Mononuclear cell (primary cell): ENCODE measurements around the gene CABS1. TPM values are rescaled to one million over a fixed set of nuclear protein-coding genes. Genes with fewer than 3 reads are reported as not detected.

Experiments
- H3K27me3 ChIP-seq: 2 replicates; pipeline ENCODE4 v1.6.0; 2011; ENCODE audit warnings: low read length, control low read depth; ENCODE audit not compliant: insufficient read depth
- H3K4me1 ChIP-seq: 2 replicates; pipeline ENCODE4 v1.5.1; 2011; ENCODE audit warnings: mild to moderate bottlenecking, low read length, control low read depth; ENCODE audit not compliant: insufficient read depth
- H3K4me3 ChIP-seq: 2 replicates; pipeline ENCODE4 v1.5.1; 2011; ENCODE audit warnings: mild to moderate bottlenecking, low read length, moderate library complexity
- H3K9me3 ChIP-seq: 2 replicates; pipeline ENCODE4 v1.5.1; 2011; ENCODE audit warnings: low read depth, mild to moderate bottlenecking, control low read depth, low read length
- total RNA-seq: library from RNA; depleted of rRNA; stranded (reverse); fragments of >200 nt; gene quantifications from one replicate; pipeline ENCODE4 v1.2.3, GENCODE V29; 2012

The CABS1 gene
- total RNA-seq, 1 donor: not detected

DNA sequence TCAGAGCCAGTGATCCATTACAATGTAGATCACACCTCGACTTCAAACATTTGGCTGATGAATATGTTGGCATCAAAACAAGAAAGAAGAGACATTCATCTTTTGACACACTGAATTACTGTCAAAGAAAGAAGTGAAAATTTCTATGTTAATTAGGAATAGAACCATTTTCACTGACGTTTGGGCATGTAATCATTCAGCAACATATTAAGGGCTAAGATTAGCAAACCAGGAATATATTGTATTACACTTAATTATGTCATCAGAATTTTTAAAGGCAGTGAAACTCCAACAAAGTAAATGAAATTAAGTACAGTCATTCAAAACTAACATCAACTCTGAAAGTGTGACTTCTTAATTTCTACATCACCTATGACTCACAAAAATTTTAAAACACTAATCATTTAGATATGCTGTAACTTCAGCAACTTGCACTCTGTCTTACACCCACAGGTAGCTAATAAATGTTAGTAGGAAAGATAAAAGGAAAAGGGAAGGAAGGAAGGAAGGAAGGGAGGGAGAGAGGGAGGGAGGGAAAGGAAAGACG, 24.4 kb downstream of the CABS1 start:
- H3K9me3 ChIP-seq: no peaks in the 10 kb centered on the region
- H3K4me3 ChIP-seq: no peak overlapping the region
- no peaks in the 10 kb centered on the region for H3K4me1 ChIP-seq
- no peaks in the 10 kb centered on the region for H3K27me3 ChIP-seq

DNA sequence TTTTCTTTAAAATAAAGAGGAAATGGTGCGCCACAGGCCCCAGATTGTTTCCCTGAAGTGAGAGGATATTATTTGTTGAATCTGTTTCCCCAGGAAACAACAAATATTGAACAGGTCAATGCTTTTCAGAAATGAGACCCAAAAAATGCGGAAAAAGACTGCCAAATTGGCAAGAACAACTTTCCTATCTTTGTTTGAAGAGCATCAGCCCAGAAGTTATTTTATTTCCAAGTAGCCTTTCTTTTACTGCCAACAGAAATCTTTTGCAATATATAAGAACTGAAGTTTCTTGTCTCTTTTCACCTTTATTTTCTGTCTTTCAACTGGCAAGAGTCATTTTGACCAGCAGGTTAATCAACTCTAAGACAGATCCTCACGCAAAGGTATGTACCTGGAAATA, 25.7 kb downstream of the CABS1 start, which contains the start of gene SMR3A:
Gene SMR3A (plus strand): TSS at position 301 of the 400 bp plus-strand sequence. CDS start 1,356 bp downstream, outside the sequence.
- no peaks in the 10 kb centered on the region for H3K27me3 ChIP-seq

DNA sequence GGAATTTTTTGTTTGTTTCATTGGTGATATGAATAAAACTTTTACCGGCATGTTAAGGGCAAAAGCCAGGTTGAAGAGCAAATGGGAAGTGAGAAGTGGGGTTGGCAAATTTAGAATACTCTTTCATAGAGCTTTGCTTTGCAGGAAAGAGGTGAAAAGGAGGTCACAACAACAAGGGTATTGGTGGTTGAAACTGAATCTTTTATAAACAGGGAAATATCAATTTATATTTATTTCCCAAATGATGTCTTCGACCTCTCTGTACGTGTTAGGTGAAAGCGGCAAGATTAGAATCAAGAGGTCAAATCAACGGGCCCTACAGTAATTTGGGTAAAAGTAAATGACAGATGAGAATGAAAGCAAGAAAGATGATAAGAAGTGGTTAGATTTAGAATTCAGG, 29.2 kb downstream of the CABS1 start:
- no peaks in the 10 kb centered on the region for H3K9me3 ChIP-seq
- no peak overlapping the region for H3K4me3 ChIP-seq
- no peaks in the 10 kb centered on the region for H3K27me3 ChIP-seq
- no peaks in the 10 kb centered on the region for H3K4me1 ChIP-seq

More for the DNA sequence above, 25.7 kb downstream of the CABS1 start, which contains the start of gene SMR3A:
- no peaks in the 10 kb centered on the region for H3K9me3 ChIP-seq
- H3K4me3 ChIP-seq: no peak within 1 kb of the TSS
- no peaks in the 10 kb centered on the region for H3K4me1 ChIP-seq

DNA sequence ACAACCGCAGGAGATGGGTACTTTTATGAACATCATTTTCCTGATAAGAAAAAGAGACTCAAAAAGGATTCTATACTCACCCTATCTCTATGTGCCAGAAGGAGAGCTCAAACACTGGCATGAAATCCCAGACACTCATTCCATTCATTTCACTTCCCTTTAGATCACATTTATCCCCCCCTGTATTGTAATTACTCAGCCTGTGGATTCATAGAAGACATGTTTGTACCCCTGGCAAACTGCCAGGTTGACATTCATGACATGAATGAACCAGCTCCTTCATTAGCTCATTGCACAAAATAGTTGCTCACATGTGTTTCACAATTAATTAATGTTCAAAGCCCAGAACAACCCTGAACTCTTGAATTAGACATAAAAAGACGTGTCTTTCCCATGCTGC, 30.7 kb downstream of the CABS1 start:
- Histone ChIP-seq H3K4me3 (no peak overlapping the region), H3K4me1 (no peaks in the 10 kb centered on the region), H3K9me3 (no peaks in the 10 kb centered on the region), H3K27me3 (no peaks in the 10 kb centered on the region)

DNA sequence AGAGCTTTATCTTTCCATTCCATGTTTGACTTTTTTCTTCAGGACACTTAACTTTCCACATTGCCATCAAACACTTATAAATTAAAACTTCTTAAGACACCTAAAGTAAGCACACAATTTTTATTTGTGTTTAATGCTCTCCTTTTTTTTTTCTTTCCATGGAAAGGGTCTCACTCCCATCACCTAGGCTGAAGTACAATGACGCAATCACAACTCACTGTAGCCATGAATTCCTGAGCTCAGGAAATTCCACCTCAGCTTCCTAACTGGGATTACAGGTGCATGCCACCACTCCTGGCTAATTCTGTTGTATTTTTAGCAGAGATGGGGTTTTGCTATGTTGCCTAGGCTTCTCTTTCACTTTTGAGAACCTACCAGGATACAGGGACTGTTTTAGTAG, 33.0 kb downstream of the CABS1 start:
- Histone ChIP-seq H3K4me1 (no peaks in the 10 kb centered on the region), H3K27me3 (no peaks in the 10 kb centered on the region), H3K9me3 (no peaks in the 10 kb centered on the region), H3K4me3 (no peak overlapping the region)

DNA sequence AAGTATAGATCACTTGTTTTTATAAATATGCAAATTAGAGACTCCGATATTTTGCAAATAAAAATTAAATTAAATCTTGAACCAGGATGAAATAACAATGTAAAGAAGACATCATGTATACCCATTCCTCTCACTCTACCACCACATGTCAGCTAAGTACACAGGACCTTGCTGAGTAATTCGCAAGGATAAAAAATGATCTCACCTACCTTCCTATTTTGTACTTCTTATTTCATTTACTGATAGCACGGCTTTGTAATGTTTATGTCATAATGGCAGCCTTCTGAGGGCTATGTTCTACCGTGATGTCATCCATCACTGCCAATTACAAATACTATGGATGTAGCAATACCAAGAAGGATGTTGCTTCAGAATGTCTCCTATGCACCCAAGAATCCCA, 37.2 kb downstream of the CABS1 start:
- H3K9me3 ChIP-seq: no peaks in the 10 kb centered on the region
- no peaks in the 10 kb centered on the region for H3K4me1 ChIP-seq
- H3K4me3 ChIP-seq: no peak overlapping the region
- H3K27me3 ChIP-seq: no peaks in the 10 kb centered on the region

DNA sequence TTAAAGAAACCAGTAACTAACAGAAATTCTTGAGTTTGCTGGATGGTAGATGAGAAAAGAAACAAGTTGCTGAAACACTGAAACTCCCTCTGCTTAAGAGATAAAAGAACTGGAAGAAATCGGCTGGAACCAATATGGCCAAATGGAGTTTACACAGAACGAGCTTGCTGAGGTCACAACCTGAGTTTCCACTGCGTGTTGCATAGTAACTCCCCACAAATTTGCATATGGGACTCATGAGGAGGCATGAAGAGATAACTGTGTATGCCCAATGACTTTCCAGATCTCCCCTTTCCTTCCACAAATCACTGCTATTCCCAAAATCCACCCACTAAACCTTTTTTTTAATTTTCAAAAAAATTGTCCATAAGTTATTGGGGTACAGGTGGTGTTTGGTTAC, 38.0 kb downstream of the CABS1 start:
- Histone ChIP-seq H3K9me3 (no peaks in the 10 kb centered on the region), H3K27me3 (no peaks in the 10 kb centered on the region), H3K4me1 (no peaks in the 10 kb centered on the region), H3K4me3 (no peak overlapping the region)

DNA sequence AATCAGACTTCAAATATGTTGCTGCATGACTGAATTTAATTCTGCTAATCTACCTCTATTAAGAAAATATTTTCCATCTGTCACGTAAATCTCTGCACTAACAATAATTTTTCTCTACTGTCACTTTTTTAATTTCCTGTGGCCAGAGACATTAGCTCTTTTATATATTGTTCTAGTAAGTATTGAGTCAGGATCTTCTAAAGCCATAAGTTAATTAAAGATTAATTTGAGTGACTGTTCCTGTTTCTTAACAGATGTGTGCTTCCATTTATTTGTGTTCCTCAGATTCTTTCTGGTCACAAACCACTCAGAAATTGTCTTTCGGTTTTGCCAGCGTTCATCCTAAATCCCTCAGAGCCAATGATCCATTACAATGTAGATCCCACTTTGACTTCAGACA, 45.8 kb downstream of the CABS1 start:
- no peaks in the 10 kb centered on the region for H3K9me3 ChIP-seq
- no peaks in the 10 kb centered on the region for H3K27me3 ChIP-seq
- no peak overlapping the region for H3K4me3 ChIP-seq
- H3K4me1 ChIP-seq: no peaks in the 10 kb centered on the region

DNA sequence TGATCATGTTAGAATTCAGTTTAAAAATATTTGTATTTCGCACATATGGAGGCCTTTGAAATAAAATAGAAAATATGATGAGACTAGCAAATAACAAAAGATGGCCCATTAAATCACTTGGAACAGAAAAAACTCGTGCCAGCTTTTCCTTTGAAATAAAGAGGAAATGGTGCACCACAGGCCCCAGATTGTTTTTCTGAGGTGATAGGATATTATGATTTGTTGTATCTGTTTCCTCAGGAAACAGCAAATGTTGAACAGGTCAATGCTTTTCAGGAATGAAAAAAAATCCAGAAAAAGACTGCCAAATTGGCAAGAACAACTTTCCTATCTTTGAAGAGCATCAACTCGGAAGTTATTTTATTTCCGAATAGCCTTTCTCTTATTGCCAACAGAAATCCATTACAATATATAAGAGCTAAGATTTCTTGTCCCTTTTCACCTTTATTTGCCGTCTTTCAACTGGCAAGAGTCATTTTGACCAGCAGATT, 48.0 kb downstream of the CABS1 start, which contains the start of gene SMR3B:
Gene SMR3B (plus strand): TSS at position 441 of the 491 bp plus-strand sequence. CDS start 1,380 bp downstream, outside the sequence.
- Histone ChIP-seq H3K4me1 (no peaks in the 10 kb centered on the region), H3K27me3 (no peaks in the 10 kb centered on the region), H3K4me3 (no peak within 1 kb of the TSS), H3K9me3 (no peaks in the 10 kb centered on the region)

Other genes with a start within 250 kb of the CABS1 start
- gene PRR27, start 180.7 kb upstream of the CABS1 start, total RNA-seq: not detected
- not detected for gene ODAM, start 139.3 kb upstream of the CABS1 start, total RNA-seq
- gene FDCSP, start 108.9 kb upstream of the CABS1 start, total RNA-seq: not detected
- gene CSN3, start 92.4 kb upstream of the CABS1 start, total RNA-seq: not detected
- gene SMR3A, start 25.8 kb downstream of the CABS1 start, total RNA-seq: not detected
- not detected for gene SMR3B, start 48.1 kb downstream of the CABS1 start, total RNA-seq
- gene OPRPN, start 63.0 kb downstream of the CABS1 start, total RNA-seq: 0.52 TPM
- gene MUC7, start 137.2 kb downstream of the CABS1 start, total RNA-seq: not detected
- not detected for gene AMTN, start 183.6 kb downstream of the CABS1 start, total RNA-seq